Activated CD4-positive, alpha-beta T cell treated with anti-CD3 and anti-CD28 coated beads, Interleukin-10, Interleukin-2, amounts not matched to agents 100 ng/mL and 50 ng/mL, durations not matched to agents 16 hours and 8 hours (primary cell): ENCODE results near the gene SLC16A8.

Source experiments
- DNase-seq: peaks from one replicate; pipeline ENCODE4 v3.0.0-alpha.2; 2020

The SLC16A8 gene

GRCh38 chr22:38111925-38112355 is 28.0 kb upstream of the SLC16A8 start:
- DNase-seq: no peak

- DNase-seq: no peak
Observed at GRCh38 chr22:38110863-38111852, 27.2 kb upstream of the SLC16A8 start.

- DNase-seq: no peak
Observed at GRCh38 chr22:38110008-38110862, 26.3 kb upstream of the SLC16A8 start, which contains the start of gene BAIAP2L2. Gene BAIAP2L2, minus strand, starts transcription at chr22:38110684. Its CDS starts 159 bp downstream, at chr22:38110525.

- DNase-seq: no peak
Observed at GRCh38 chr22:38109371-38110001, 25.5 kb upstream of the SLC16A8 start.

GRCh38 chr22:38108561-38109319 is 24.8 kb upstream of the SLC16A8 start:
- no peak for DNase-seq

- no peak for DNase-seq
Observed at GRCh38 chr22:38107692-38108515, 23.9 kb upstream of the SLC16A8 start.

GRCh38 chr22:38106814-38107578 is 23.0 kb upstream of the SLC16A8 start:
- no peak for DNase-seq

GRCh38 chr22:38104084-38104483 is 20.1 kb upstream of the SLC16A8 start:
- DNase-seq: no peak

- DNase-seq: no peak
Observed at GRCh38 chr22:38103641-38104040, 19.7 kb upstream of the SLC16A8 start.

- no peak for DNase-seq
Observed at GRCh38 chr22:38098410-38099249, 14.6 kb upstream of the SLC16A8 start.

- DNase-seq: no peak
Observed at GRCh38 chr22:38097557-38098409, 13.8 kb upstream of the SLC16A8 start.

GRCh38 chr22:38097058-38097457 is 13.1 kb upstream of the SLC16A8 start:
- DNase-seq: no peak

GRCh38 chr22:38089474-38089851 is 5.5 kb upstream of the SLC16A8 start:
- DNase-seq: no peak

GRCh38 chr22:38088629-38089473 is 4.9 kb upstream of the SLC16A8 start:
- DNase-seq: no peak

- no peak for DNase-seq
Observed at GRCh38 chr22:38087855-38088254, 3.9 kb upstream of the SLC16A8 start.

GRCh38 chr22:38086942-38087341 is 3.0 kb upstream of the SLC16A8 start:
- no peak for DNase-seq

- DNase-seq: no peak
Observed at GRCh38 chr22:38086001-38086845, 2.2 kb upstream of the SLC16A8 start.
